SJSA1 (cell line): ENCODE measurements around the gene GNL2. TPM values are rescaled to one million over a fixed set of nuclear protein-coding genes. Genes with fewer than 3 reads are reported as not detected.
"Not testable (repeated sequence)": the region's sequence is repeated elsewhere in the genome, so short reads cannot be mapped to it uniquely, and the experiment has no call there.

Source experiments
- DNase-seq, 2 experiments: peaks; one replicate each; pipeline ENCODE4 v3.0.0-alpha.2; 2015 to 2020; ENCODE audit warnings: low spot score in 2 of 2, low read depth in 1 of 2
- H3K27ac ChIP-seq: fragments of 250-450 bp; sonication (Bioruptor Pico); 2 replicates; pipeline ENCODE4 v1.5.1; 2020; ENCODE audit warnings: mild to moderate bottlenecking, moderate library complexity
- H3K27me3 ChIP-seq: fragments of 250-450 bp; sonication (Bioruptor Pico); replicated peaks from 2 replicates; pipeline ENCODE4 v1.5.1; 2020; ENCODE audit warnings: mild to moderate bottlenecking, moderate library complexity
- H3K36me3 ChIP-seq: fragments of 250-450 bp; sonication (Bioruptor Pico); 2 replicates; pipeline ENCODE4 v1.5.1; 2020; ENCODE audit warnings: mild to moderate bottlenecking
- H3K4me1 ChIP-seq: fragments of 250-450 bp; sonication (Bioruptor Pico); replicated peaks from 2 replicates; pipeline ENCODE4 v1.6.1; 2021; ENCODE audit warnings: mild to moderate bottlenecking
- H3K4me3 ChIP-seq: fragments of 250-450 bp; sonication (Bioruptor Pico); 2 replicates; pipeline ENCODE4 v1.5.1; 2020; ENCODE audit warnings: mild to moderate bottlenecking
- H3K9me3 ChIP-seq: fragments of 250-450 bp; sonication (Bioruptor Pico); replicated peaks from 2 replicates; pipeline ENCODE4 v1.5.1; 2020; ENCODE audit warnings: mild to moderate bottlenecking
- total RNA-seq: library from RNA; depleted of rRNA; stranded (reverse); fragments of >200 nt; shearing (Covaris generic); gene quantifications from 2 replicates; pipeline ENCODE4 v1.2.3, GENCODE V29; 2014

The GNL2 gene
- total RNA-seq, 1 experiment from 2014 or later: 69.5 TPM

GRCh38 chr1:37599940-37600339 lies 4.2 kb upstream of the GNL2 start:
- Histone ChIP-seq H3K27me3 (peaks cover 42% of the 10 kb centered on the region), H3K27ac (no peak overlapping the region), H3K4me3 (no peak overlapping the region)

GRCh38 chr1:37596182-37596667 lies 488 bp upstream of the GNL2 start:
- H3K27ac ChIP-seq: peak overlapping the region; percentile 63
- DNase-seq: no peak
- peaks cover 11% of the 10 kb centered on the region for H3K4me1 ChIP-seq
- peak overlapping the region; percentile 67 for H3K4me3 ChIP-seq
- peaks cover 35% of the 10 kb centered on the region for H3K36me3 ChIP-seq
- no peaks in the 10 kb centered on the region for H3K9me3 ChIP-seq
- 0 out of 2 replicates have a peak, but pooled peaks cover 6% of the 10 kb centered on the region for H3K27me3 ChIP-seq

More at GRCh38 chr1:37599940-37600339, 4.2 kb upstream of the GNL2 start:
- Histone ChIP-seq H3K4me1 (peaks cover 5% of the 10 kb centered on the region), H3K36me3 (peaks cover 3% of the 10 kb centered on the region; the same call in 1 of the 2 replicates), H3K9me3 (no peaks in the 10 kb centered on the region)
- no peak for DNase-seq

DNA sequence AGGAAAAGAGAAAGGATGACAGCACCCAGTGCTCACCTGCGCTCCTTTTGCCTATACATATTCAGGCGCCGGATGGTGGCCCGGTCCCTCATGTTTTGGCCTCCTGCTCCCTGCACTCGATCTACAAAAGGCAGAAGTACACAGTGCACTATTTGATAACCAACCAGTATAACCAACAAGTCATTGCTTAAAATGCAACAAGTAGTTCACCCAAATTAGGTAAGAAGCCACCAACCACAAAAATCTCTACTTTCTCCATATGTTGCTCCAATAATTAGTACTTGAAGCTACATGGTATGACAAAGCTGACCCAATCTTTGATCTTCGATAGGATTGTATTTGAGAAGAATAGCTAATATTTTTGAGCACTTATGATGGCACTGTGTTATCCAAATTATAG lies 2.0 kb downstream of the GNL2 start:
- Histone ChIP-seq H3K27me3 (0 out of 2 replicates have a peak, but pooled peaks cover 2% of the 10 kb centered on the region), H3K4me1 (peaks cover 11% of the 10 kb centered on the region), H3K9me3 (no peaks in the 10 kb centered on the region), H3K4me3 (no peak overlapping the region), H3K27ac (no peak overlapping the region), H3K36me3 (peaks cover 59% of the 10 kb centered on the region)
- no peak for DNase-seq

DNA sequence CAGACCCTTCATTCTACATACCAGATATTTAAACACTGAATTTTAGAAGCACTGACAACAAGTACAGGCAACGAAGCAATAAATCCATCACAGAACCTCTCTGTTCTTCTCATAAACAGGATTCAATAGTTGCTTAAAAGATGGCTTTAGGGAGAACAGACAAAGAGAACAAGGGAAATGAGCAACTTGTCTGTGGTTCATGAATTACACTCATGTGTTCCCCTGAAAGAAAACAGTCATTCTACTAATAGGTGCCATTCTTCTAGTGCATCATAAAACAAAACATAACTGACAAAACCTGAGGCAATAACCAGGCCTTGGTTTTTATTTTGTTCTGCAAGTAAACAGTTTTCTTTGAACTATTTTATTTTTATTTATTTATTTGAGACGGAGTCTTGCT lies 6.8 kb downstream of the GNL2 start:
- Histone ChIP-seq H3K36me3 (peaks cover 88% of the 10 kb centered on the region), H3K4me3 (no peak overlapping the region), H3K9me3 (no peaks in the 10 kb centered on the region), H3K27ac (no peak overlapping the region), H3K27me3 (no peaks in the 10 kb centered on the region), H3K4me1 (no peaks in the 10 kb centered on the region)
- DNase-seq: no peak

GRCh38 chr1:37584544-37584943 lies 11.2 kb downstream of the GNL2 start:
- not testable (repeated sequence) for DNase-seq, H3K27me3 ChIP-seq, H3K9me3 ChIP-seq, H3K4me3 ChIP-seq, H3K4me1 ChIP-seq, H3K27ac ChIP-seq
- peaks cover 89% of the 10 kb centered on the region for H3K36me3 ChIP-seq

- 0 out of 2 replicates have a peak, but pooled peaks cover 4% of the 10 kb centered on the region for H3K9me3 ChIP-seq
- H3K4me1 ChIP-seq: peaks cover 33% of the 10 kb centered on the region
- no peak for DNase-seq
- peaks cover 94% of the 10 kb centered on the region for H3K36me3 ChIP-seq
- no peak overlapping the region for H3K4me3 ChIP-seq
- H3K27ac ChIP-seq: peak overlapping the region; percentile 31
- no peaks in the 10 kb centered on the region for H3K27me3 ChIP-seq
Measured at GRCh38 chr1:37575692-37576091, 20.0 kb downstream of the GNL2 start.

GRCh38 chr1:37574834-37575480 lies 20.8 kb downstream of the GNL2 start:
- peak in 1 of 2 experiments; percentile 36 for DNase-seq
- 0 out of 2 replicates have a peak, but pooled peaks cover 4% of the 10 kb centered on the region for H3K9me3 ChIP-seq
- peak overlapping the region; percentile 31 for H3K27ac ChIP-seq
- H3K36me3 ChIP-seq: peaks cover 94% of the 10 kb centered on the region
- H3K4me1 ChIP-seq: peaks cover 33% of the 10 kb centered on the region
- H3K27me3 ChIP-seq: no peaks in the 10 kb centered on the region
- H3K4me3 ChIP-seq: no peak overlapping the region

DNA sequence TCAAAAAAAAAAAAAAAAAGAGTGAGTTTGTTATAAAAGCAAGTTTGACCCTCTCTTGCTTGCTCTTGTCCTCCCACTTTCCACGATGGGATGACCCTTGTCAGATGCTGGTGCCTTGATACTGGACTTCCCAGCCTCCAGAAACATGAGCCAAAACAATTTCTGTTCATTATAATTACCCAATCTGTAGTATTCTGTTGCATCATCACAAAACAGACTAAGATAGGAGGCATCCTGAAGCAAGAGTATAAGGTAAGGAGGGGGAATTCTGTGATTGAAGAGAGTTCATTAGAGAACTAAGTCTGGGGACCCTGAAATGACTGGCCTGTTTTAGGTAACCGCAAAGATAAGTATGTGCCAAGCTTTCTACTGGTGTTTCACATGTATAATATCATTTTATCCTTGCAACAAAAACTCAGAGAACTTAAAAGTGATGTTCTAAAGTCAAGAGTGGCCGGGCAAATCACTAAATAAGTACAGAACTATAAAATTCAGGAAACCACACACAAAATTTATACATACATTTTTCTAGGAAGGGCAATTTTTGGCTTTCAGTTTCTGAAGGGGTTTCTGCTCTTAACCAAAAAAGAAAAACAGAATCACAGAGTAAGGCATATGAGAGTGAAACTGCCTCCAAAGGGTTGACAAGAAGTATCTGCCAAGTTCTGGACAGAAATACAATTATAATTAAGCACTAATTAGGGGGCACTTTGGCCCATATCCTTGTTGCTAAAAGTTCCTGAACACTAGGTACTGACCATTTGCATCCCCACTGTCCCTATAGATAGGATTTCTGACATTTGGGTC lies 25.0 kb downstream of the GNL2 start:
- no peak overlapping the region for H3K4me3 ChIP-seq
- no peak for DNase-seq
- peaks cover 15% of the 10 kb centered on the region for H3K4me1 ChIP-seq
- H3K27me3 ChIP-seq: no peaks in the 10 kb centered on the region
- no peaks in the 10 kb centered on the region for H3K9me3 ChIP-seq
- peaks cover 100% of the 10 kb centered on the region for H3K36me3 ChIP-seq
- no peak overlapping the region for H3K27ac ChIP-seq

GRCh38 chr1:37567023-37567422 lies 28.7 kb downstream of the GNL2 start:
- no peak for DNase-seq
- H3K36me3 ChIP-seq: peaks cover 75% of the 10 kb centered on the region

DNA sequence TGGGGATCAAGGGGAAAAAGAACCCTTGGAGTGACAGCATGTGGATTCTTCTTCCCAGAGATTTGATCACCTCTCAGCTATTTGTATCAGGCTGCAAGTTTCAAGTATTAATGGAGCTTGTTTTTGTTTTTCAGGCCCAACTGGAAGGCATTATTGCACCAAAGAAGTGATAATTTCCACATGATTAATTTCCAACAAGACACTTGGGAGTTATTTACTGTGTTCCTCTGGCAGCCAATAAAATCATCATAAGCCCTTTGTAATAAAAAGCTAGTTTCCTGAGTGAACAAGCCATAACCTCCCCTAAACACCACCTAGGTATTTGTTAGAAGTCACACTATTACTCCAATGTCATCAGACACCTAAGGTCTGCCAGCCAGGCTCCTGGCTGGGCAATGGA lies 30.8 kb downstream of the GNL2 start:
- no peaks in the 10 kb centered on the region for H3K27me3 ChIP-seq
- no peaks in the 10 kb centered on the region for H3K4me1 ChIP-seq
- no peak for DNase-seq
- no peak overlapping the region for H3K27ac ChIP-seq
- H3K36me3 ChIP-seq: peaks cover 54% of the 10 kb centered on the region
- H3K9me3 ChIP-seq: no peaks in the 10 kb centered on the region
- no peak overlapping the region for H3K4me3 ChIP-seq

More at GRCh38 chr1:37567023-37567422, 28.7 kb downstream of the GNL2 start:
- Histone ChIP-seq H3K4me3 (no peak overlapping the region), H3K4me1 (no peaks in the 10 kb centered on the region), H3K27ac (no peak overlapping the region), H3K27me3 (no peaks in the 10 kb centered on the region), H3K9me3 (no peaks in the 10 kb centered on the region)

DNA sequence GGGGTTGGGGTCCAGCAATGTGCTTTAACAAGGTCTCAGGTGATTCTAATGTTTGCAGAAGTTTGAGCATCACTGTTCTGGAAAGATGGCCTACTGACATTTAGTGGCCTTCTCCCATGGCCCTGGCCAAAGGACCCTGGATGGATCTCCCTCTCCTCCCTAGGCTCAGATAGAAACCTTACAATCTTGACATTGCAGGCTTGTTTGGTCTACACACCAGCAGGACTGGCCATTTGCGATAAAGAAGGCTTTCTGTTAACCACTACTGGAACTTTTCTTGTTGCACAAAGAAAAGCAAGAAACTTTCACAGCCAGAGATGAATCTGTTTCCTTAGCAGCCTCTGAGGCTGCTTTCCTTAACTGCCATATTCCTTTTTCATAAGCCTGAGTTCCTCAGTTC lies 32.8 kb downstream of the GNL2 start:
- no peak for DNase-seq
- Histone ChIP-seq H3K4me1 (no peaks in the 10 kb centered on the region), H3K27me3 (no peaks in the 10 kb centered on the region), H3K4me3 (no peak overlapping the region), H3K27ac (no peak overlapping the region), H3K9me3 (no peaks in the 10 kb centered on the region), H3K36me3 (peaks cover 35% of the 10 kb centered on the region)

DNA sequence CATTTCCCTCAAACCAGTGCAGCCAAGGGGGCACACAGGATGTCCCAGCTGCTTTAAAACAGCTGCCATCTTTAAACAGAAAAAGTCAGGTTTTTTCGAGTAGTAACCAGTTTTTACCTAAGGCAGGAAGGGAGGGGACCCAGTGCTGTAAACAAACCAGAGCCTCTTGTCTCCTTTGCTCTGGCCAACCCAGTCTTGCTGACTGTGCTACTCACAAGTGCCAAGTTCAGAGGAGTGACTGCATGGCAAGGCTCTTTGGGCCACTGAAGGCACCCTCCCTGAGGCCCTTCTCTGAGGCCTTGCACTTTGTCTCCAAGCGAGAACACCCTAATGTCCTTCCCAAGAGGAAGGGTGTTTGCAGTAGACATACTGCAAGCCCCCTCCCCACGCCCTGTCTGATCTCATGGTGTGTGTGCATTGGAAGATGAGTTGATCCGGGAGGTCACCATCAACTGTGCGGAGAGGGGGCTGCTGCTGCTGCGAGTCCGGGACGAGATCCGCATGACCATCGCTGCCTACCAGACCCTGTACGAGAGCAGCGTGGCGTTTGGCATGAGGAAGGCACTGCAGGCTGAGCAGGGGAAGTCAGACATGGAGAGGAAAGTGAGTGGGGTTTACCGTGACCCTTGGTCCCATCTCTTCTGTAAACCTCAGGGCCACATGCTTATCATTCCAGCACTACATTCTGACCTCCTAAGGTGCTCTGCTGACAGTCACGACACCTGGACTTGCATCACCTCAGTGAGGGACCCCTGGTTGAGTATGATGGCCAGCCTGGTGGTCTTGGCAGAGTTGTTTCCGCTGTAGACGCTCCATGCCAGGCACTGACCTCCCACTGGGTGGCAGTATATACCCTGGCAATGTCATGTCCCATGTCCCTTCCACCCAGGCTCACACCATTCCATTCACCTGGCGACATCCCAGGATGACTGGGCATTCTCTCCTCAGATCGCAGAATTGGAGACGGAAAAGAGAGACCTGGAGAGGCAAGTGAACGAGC lies 34.3 kb downstream of the GNL2 start:
- Histone ChIP-seq H3K9me3 (no peaks in the 10 kb centered on the region), H3K4me3 (no peak overlapping the region), H3K36me3 (peaks cover 19% of the 10 kb centered on the region), H3K27me3 (no peaks in the 10 kb centered on the region), H3K27ac (no peak overlapping the region), H3K4me1 (peaks cover 4% of the 10 kb centered on the region)
- DNase-seq: peak in 1 of 2 experiments; percentile 54

- peaks cover 11% of the 10 kb centered on the region for H3K36me3 ChIP-seq
- no peaks in the 10 kb centered on the region for H3K9me3 ChIP-seq
- DNase-seq: no peak
- H3K4me3 ChIP-seq: no peak overlapping the region
- no peaks in the 10 kb centered on the region for H3K27me3 ChIP-seq
- H3K27ac ChIP-seq: no peak overlapping the region
- H3K4me1 ChIP-seq: peaks cover 8% of the 10 kb centered on the region
Measured at GRCh38 chr1:37560401-37561132, 35.2 kb downstream of the GNL2 start.
